WTC11 (cell line): ENCODE measurements around the gene GFRAL. TPM values are rescaled to one million over a fixed set of nuclear protein-coding genes. Genes with fewer than 3 reads are reported as not detected.

Experiments
- ATAC-seq: fragments of 200-7000 bp; cut with Tn5 transposase; 2 replicates; pipeline ENCODE4 v1.10.0; 2021; ENCODE audit warnings: mild to moderate bottlenecking, moderate library complexity
- CTCF ChIA-PET: fragments of 300-600 bp; sonication (Branson Sonifier 250); formaldehyde crosslinking; loops from one replicate; lab custom pipeline; 2021; ENCODE audit warnings: antibody characterized with exemption; lab: Charles Lee
- POLR2A ChIA-PET: fragments of 350-600 bp; sonication (Branson Sonifier 250); formaldehyde crosslinking; loops from one replicate; lab custom pipeline; 2021; ENCODE audit warnings: antibody characterized with exemption; lab: Charles Lee
- DNase-seq: peaks from one replicate; pipeline ENCODE4 v3.0.0; 2021; ENCODE audit warnings: low spot score
- H3K27ac Mint-ChIP-seq: 2 replicates; pipeline ENCODE4 v1.8.0; 2021; ENCODE audit warnings: mixed read lengths
- H3K27me3 Mint-ChIP-seq: 2 replicates; pipeline ENCODE4 v1.8.0; 2021; ENCODE audit warnings: low read depth, mild to moderate bottlenecking, moderate library complexity, mixed read lengths
- H3K36me3 Mint-ChIP-seq: 2 replicates; pipeline ENCODE4 v1.8.0; 2021; ENCODE audit warnings: mixed read lengths
- H3K4me1 Mint-ChIP-seq: 2 replicates; pipeline ENCODE4 v1.8.0; 2022; ENCODE audit warnings: mixed read lengths
- H3K4me3 Mint-ChIP-seq: 2 replicates; pipeline ENCODE4 v1.8.0; 2021; ENCODE audit warnings: mild to moderate bottlenecking, moderate library complexity, mixed read lengths
- H3K9me3 Mint-ChIP-seq: 2 replicates; pipeline ENCODE4 v1.8.0; 2021; ENCODE audit warnings: mixed read lengths
- AR ChIP-seq: fragments of 250-450 bp; sonication (Bioruptor Pico); IDR thresholded peaks from 2 replicates; pipeline ENCODE4 v1.9.0; 2021; ENCODE audit warnings: mild to moderate bottlenecking
- ATF6 ChIP-seq: sonication (generic); formaldehyde crosslinking; IDR thresholded peaks from 2 replicates; pipeline ENCODE4 v1.8.1; 2023; ENCODE audit warnings: mild to moderate bottlenecking, missing genetic modification reagents
- CBFB ChIP-seq: sonication (generic); formaldehyde crosslinking; IDR thresholded peaks from 2 replicates; pipeline ENCODE4 v1.8.1; 2022; ENCODE audit warnings: mild to moderate bottlenecking, low read depth, missing genetic modification reagents
- CDX4 ChIP-seq: fragments of 250-450 bp; sonication (Bioruptor Pico); IDR thresholded peaks from 2 replicates; pipeline ENCODE4 v1.9.0; 2021; ENCODE audit warnings: moderate library complexity, mild to moderate bottlenecking, inconsistent platforms, borderline replicate concordance
- E2F1 ChIP-seq: sonication (generic); formaldehyde crosslinking; IDR thresholded peaks from 2 replicates; pipeline ENCODE4 v1.8.0; 2022; ENCODE audit warnings: mild to moderate bottlenecking, missing genetic modification reagents
- GRHL2 ChIP-seq: fragments of 250-450 bp; sonication (Bioruptor Pico); IDR thresholded peaks from 2 replicates; pipeline ENCODE4 v1.8.0; 2022; ENCODE audit warnings: mild to moderate bottlenecking, moderate library complexity; ENCODE audit not compliant: insufficient replicate concordance, severe bottlenecking
- GTF2I ChIP-seq: fragments of 250-450 bp; sonication (Bioruptor Pico); conservative IDR thresholded peaks from 2 replicates; pipeline ENCODE4 v1.4.0; 2021; ENCODE audit warnings: mild to moderate bottlenecking
- HMGA2 ChIP-seq: fragments of 250-450 bp; sonication (Bioruptor Pico); IDR thresholded peaks from 2 replicates; pipeline ENCODE4 v1.4.0; 2021; ENCODE audit warnings: mild to moderate bottlenecking, moderate library complexity
- NFE2L1 ChIP-seq: sonication (generic); formaldehyde crosslinking; IDR thresholded peaks from 2 replicates; pipeline ENCODE4 v1.8.1; 2023; ENCODE audit warnings: missing genetic modification reagents
- NFYB ChIP-seq: sonication (generic); formaldehyde crosslinking; conservative IDR thresholded peaks from 2 replicates; pipeline ENCODE4 v1.8.0; 2022; ENCODE audit warnings: low read depth, missing genetic modification reagents
- SMAD3 ChIP-seq: sonication (generic); formaldehyde crosslinking; IDR thresholded peaks from 2 replicates; pipeline ENCODE4 v1.8.0; 2022; ENCODE audit warnings: missing genetic modification reagents, mild to moderate bottlenecking, borderline replicate concordance
- SOX15 ChIP-seq: fragments of 250-450 bp; sonication (Bioruptor Pico); IDR thresholded peaks from 2 replicates; pipeline ENCODE4 v1.9.0; 2021; ENCODE audit warnings: mild to moderate bottlenecking
- STAT6 ChIP-seq: sonication (generic); formaldehyde crosslinking; conservative IDR thresholded peaks from 2 replicates; pipeline ENCODE4 v1.8.1; 2023; ENCODE audit warnings: mild to moderate bottlenecking, low read depth, missing genetic modification reagents, moderate library complexity
- ZBTB21 ChIP-seq: sonication (generic); formaldehyde crosslinking; IDR thresholded peaks from 2 replicates; pipeline ENCODE4 v1.8.1; 2023; ENCODE audit warnings: mild to moderate bottlenecking, missing genetic modification reagents, borderline replicate concordance
- ZBTB43 ChIP-seq: sonication (generic); formaldehyde crosslinking; IDR thresholded peaks from 2 replicates; pipeline ENCODE4 v1.8.1; 2023; ENCODE audit warnings: mild to moderate bottlenecking, missing genetic modification reagents
- ZNF138 ChIP-seq: sonication (generic); formaldehyde crosslinking; conservative IDR thresholded peaks from 2 replicates; pipeline ENCODE4 v1.8.1; 2022; ENCODE audit warnings: mild to moderate bottlenecking, moderate library complexity, missing genetic modification reagents
- ZNF232 ChIP-seq: sonication (generic); formaldehyde crosslinking; IDR thresholded peaks from 2 replicates; pipeline ENCODE4 v1.8.0; 2022; ENCODE audit warnings: mild to moderate bottlenecking, missing genetic modification reagents
- ZNF425 ChIP-seq: fragments of 250-450 bp; sonication (Bioruptor Pico); conservative IDR thresholded peaks from 2 replicates; pipeline ENCODE4 v1.9.0; 2021; ENCODE audit warnings: mild to moderate bottlenecking
- ZSCAN18 ChIP-seq: fragments of 250-450 bp; sonication (Bioruptor Pico); IDR thresholded peaks from 2 replicates; pipeline ENCODE4 v2.1.2; 2022; ENCODE audit warnings: mild to moderate bottlenecking, moderate library complexity
- total RNA-seq: library from RNA; stranded (reverse); gene quantifications from 3 replicates; pipeline ENCODE4 v1.2.3, GENCODE V29; 2021

GFRAL gene
- total RNA-seq, 1 experiment from 2014 or later = not detected

- CTCF ChIA-PET = interaction anchor here (1.6 to 1.8 kb wide), 2 partner anchors 10 to 13 kb away, joined by 3 to 7 read pairs; no protein-coding TSS in a partner anchor
- DNase-seq (no peak), ATAC-seq (no peak)
- Mint-ChIP-seq H3K9me3 (no peaks in the 10 kb centered on the region), H3K4me1 (peaks cover 4% of the 10 kb centered on the region)
- no peak for TF ChIP-seq ZSCAN18 (CRISPR knock-in tag)
- TF ChIP-seq AR (CRISPR knock-in tag) = no peak
- no peak for TF ChIP-seq ZNF425 (CRISPR knock-in tag)
- no peak for TF ChIP-seq NFE2L1 (CRISPR knock-in tag)
- no peak for TF ChIP-seq ZBTB21
- no peak for TF ChIP-seq ZNF232 (CRISPR knock-in tag)
- TF ChIP-seq STAT6 = no peak
- TF ChIP-seq ZBTB43 (CRISPR knock-in tag) = no peak
- TF ChIP-seq CBFB (CRISPR knock-in tag) = no peak
- no peak for TF ChIP-seq SMAD3 (CRISPR knock-in tag)
- no peak for TF ChIP-seq CDX4 (CRISPR knock-in tag)
- TF ChIP-seq ATF6 (CRISPR knock-in tag) = no peak
- no peak; the same call in 1 of the 2 replicates for TF ChIP-seq HMGA2
- no peak for TF ChIP-seq SOX15
- TF ChIP-seq ZNF138 (CRISPR knock-in tag) = no peak
- no peak for TF ChIP-seq GTF2I (CRISPR knock-in tag)
- no peak for TF ChIP-seq NFYB
- TF ChIP-seq GRHL2 (CRISPR knock-in tag) = no peak
- no peak for TF ChIP-seq E2F1 (CRISPR knock-in tag)
- TF ChIP-seq, all 79 proteins: peak for 0
- Mint-ChIP-seq H3K27me3 (no peaks in the 10 kb centered on the region), H3K36me3 (no peaks in the 10 kb centered on the region), H3K4me3 (no peak overlapping the region), H3K27ac (no peak overlapping the region)
- POLR2A ChIA-PET = no interaction called here
Measured at GRCh38 chr6:55286824-55287223, 40.4 kb upstream of the GFRAL start.
